HG03045 (cell line): ENCODE measurements around the gene KRTAP5-11.
"Not testable (repeated sequence)": the region's sequence is repeated elsewhere in the genome, so short reads cannot be mapped to it uniquely, and the experiment has no call there.

Experiments used
- ATAC-seq: cut with Tn5 transposase; IDR thresholded peaks from one replicate; pipeline ENCODE4 v1.9.1; 2021; ENCODE audit warnings: mild to moderate bottlenecking, moderate library complexity; ENCODE audit not compliant: unreplicated experiment

The KRTAP5-11 gene

DNA sequence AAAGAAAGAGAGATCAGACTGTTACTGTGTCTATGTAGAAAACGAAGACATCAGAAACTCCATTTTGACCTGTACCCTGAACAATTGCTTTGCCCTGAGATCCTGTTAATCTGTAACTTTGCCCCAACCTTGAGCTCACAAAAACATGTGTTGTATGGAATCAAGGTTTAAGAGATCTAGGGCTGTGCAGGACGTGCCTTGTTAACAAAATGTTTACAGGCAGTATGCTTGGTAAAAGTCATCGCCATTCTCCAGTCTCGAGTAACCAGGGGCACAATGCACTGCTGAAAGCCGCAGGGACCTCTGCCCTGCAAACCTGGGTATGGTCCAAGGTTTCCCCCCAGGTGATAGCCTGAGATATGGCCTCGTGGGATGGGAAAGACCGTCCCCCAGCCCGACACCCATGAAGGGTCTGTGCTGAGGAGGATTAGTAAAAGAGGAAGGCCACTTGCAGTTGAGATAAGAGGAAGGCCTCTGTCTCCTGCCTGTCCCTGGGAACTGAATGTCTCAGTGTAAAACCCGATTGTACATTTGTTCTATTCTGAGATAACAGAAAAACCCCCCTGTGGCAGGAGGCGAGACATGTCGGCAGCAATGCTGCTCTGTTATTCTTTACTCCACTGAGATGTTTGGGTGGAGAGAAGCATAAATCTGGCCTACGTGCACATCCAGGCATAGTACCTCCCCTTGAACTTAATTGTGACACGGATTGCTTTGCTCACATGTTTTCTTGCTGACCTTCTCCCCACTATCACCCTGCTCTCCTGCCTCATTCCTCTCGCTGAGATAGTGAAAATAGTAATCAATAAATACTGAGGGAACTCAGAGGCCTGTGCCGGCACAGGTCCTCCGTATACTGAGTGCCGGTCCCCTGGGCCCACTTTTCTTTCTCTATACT lies 47.7 kb downstream of the KRTAP5-11 start:
- ATAC-seq: not testable (repeated sequence)

DNA sequence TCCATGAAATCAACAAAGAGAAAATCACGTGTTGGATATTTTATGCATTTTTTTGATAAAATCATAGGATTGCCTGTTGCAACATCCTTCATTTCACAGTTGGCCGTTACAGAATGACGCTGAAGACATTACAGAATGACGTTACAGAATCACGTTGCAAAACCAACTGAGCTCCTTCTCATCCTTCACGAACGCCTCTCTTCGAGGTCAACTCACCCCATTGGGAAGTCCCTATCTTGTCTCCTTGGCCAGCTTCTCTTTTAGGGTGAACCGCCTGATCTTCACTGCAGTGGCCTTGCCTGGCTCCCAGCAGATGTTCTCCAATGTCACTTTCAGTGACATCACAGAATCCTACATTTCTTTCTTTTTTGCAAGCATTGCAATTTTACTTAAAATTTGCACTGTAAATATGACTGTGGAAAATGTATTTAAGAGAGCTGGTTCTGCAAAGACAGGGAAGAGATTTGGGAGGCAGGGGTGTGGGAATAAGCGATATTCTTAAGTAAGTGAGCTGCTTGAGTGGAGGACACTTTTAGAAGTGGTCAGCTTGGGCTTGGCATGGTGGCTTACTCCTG lies 50.6 kb downstream of the KRTAP5-11 start:
- no peak for ATAC-seq
